ENCODE results near the gene LRRC75B. TPM values are rescaled to one million over a fixed set of nuclear protein-coding genes. Genes with fewer than 3 reads are reported as not detected.
"Not testable (repeated sequence)": the region's sequence is repeated elsewhere in the genome, so short reads cannot be mapped to it uniquely, and the experiment has no call there.

Gene LRRC75B
- total RNA-seq, 1 experiment from 2014 or later = 5.9 TPM

GRCh38 chr22:24606340-24606739, 13.5 kb upstream of the LRRC75B start:
- not testable (repeated sequence) for H3K9me3 ChIP-seq, H3K36me3 ChIP-seq, DNase-seq, H3K4me3 ChIP-seq, H3K27me3 ChIP-seq

- not testable (repeated sequence) for H3K9me3 ChIP-seq, H3K36me3 ChIP-seq, DNase-seq, H3K4me3 ChIP-seq, H3K27me3 ChIP-seq
Observed at GRCh38 chr22:24603770-24604629, 11.1 kb upstream of the LRRC75B start.

- H3K9me3 ChIP-seq, H3K27me3 ChIP-seq, H3K4me3 ChIP-seq, DNase-seq, H3K36me3 ChIP-seq: not testable (repeated sequence)
Observed at GRCh38 chr22:24602847-24603769, 10.2 kb upstream of the LRRC75B start, which contains the start of gene GGT1. Gene GGT1, plus strand, starts transcription at chr22:24603193. Its CDS starts 7,889 bp downstream, at chr22:24611082.

- not testable (repeated sequence) for H3K9me3 ChIP-seq, H3K27me3 ChIP-seq, DNase-seq, H3K4me3 ChIP-seq, H3K36me3 ChIP-seq
Observed at GRCh38 chr22:24602105-24602749, 9.4 kb upstream of the LRRC75B start.

GRCh38 chr22:24601217-24602104, 8.6 kb upstream of the LRRC75B start:
- DNase-seq = no peak
- Histone ChIP-seq H3K4me3 (no peak overlapping the region), H3K27me3 (no peaks in the 10 kb centered on the region), H3K36me3 (no peaks in the 10 kb centered on the region), H3K9me3 (no peaks in the 10 kb centered on the region)

- not testable (repeated sequence) for H3K9me3 ChIP-seq, H3K4me3 ChIP-seq, H3K36me3 ChIP-seq, DNase-seq, H3K27me3 ChIP-seq
Observed at GRCh38 chr22:24599958-24600715, 7.3 kb upstream of the LRRC75B start.

GRCh38 chr22:24599514-24599913, 6.6 kb upstream of the LRRC75B start:
- no peak for DNase-seq
- Histone ChIP-seq H3K4me3 (no peak overlapping the region), H3K27me3 (no peaks in the 10 kb centered on the region), H3K36me3 (no peaks in the 10 kb centered on the region), H3K9me3 (no peaks in the 10 kb centered on the region)

- H3K36me3 ChIP-seq, DNase-seq, H3K9me3 ChIP-seq, H3K27me3 ChIP-seq, H3K4me3 ChIP-seq: not testable (repeated sequence)
Observed at GRCh38 chr22:24597076-24597475, 4.2 kb upstream of the LRRC75B start.

GRCh38 chr22:24595863-24596262, 3.0 kb upstream of the LRRC75B start:
- Histone ChIP-seq H3K9me3 (no peaks in the 10 kb centered on the region), H3K36me3 (no peaks in the 10 kb centered on the region), H3K4me3 (no peak overlapping the region), H3K27me3 (no peaks in the 10 kb centered on the region)
- no peak for DNase-seq

- Histone ChIP-seq H3K27me3 (no peaks in the 10 kb centered on the region), H3K36me3 (no peaks in the 10 kb centered on the region), H3K4me3 (no peak overlapping the region), H3K9me3 (no peaks in the 10 kb centered on the region)
- DNase-seq = no peak
Observed at GRCh38 chr22:24595228-24595627, 2.4 kb upstream of the LRRC75B start.

GRCh38 chr22:24594569-24595120, 1.8 kb upstream of the LRRC75B start:
- no peak overlapping the region for H3K4me3 ChIP-seq

GRCh38 chr22:24593836-24594568, 1.1 kb upstream of the LRRC75B start:
- Histone ChIP-seq H3K36me3 (no peaks in the 10 kb centered on the region), H3K4me3 (no peak overlapping the region), H3K9me3 (no peaks in the 10 kb centered on the region), H3K27me3 (no peaks in the 10 kb centered on the region)
- no peak for DNase-seq

More at GRCh38 chr22:24594569-24595120, 1.8 kb upstream of the LRRC75B start:
- no peak for DNase-seq
- H3K36me3 ChIP-seq = no peaks in the 10 kb centered on the region
- no peaks in the 10 kb centered on the region for H3K27me3 ChIP-seq
- no peaks in the 10 kb centered on the region for H3K9me3 ChIP-seq

- DNase-seq = not testable (repeated sequence)
Observed at GRCh38 chr22:24593559-24593835, 624 bp upstream of the LRRC75B start.

GRCh38 chr22:24592058-24592850, 619 bp downstream of the LRRC75B start:
- peak; percentile 52 for DNase-seq
- Histone ChIP-seq H3K9me3 (no peaks in the 10 kb centered on the region), H3K36me3 (no peaks in the 10 kb centered on the region), H3K27me3 (no peaks in the 10 kb centered on the region), H3K4me3 (peak overlapping the region; percentile 63)

More at GRCh38 chr22:24593559-24593835, 624 bp upstream of the LRRC75B start:
- H3K36me3 ChIP-seq, H3K27me3 ChIP-seq, H3K9me3 ChIP-seq: not testable (repeated sequence)
- peak overlapping the region; percentile 63 for H3K4me3 ChIP-seq
